SK-N-SH treated with all-trans-retinoic acid at 6 μM for 48 hours (cell line): ENCODE data around the gene CCL23.

Source experiments
- CSDC2 ChIP-seq: fragments of 250-450 bp; sonication (Bioruptor Pico); IDR thresholded peaks from 2 replicates; pipeline ENCODE4 v1.5.0; 2020; ENCODE audit warnings: mild to moderate bottlenecking, moderate library complexity
- GLIS3 ChIP-seq: fragments of 250-450 bp; sonication (Bioruptor Pico); IDR thresholded peaks from 2 replicates; pipeline ENCODE4 v1.5.0; 2020; ENCODE audit warnings: mild to moderate bottlenecking, moderate library complexity
- OSR1 ChIP-seq: fragments of 250-450 bp; sonication (Bioruptor Pico); IDR thresholded peaks from 2 replicates; pipeline ENCODE4 v1.8.0; 2022; ENCODE audit warnings: moderate library complexity, mild to moderate bottlenecking, inconsistent platforms
- PATZ1 ChIP-seq: fragments of 250-450 bp; sonication (Bioruptor Pico); IDR thresholded peaks from 2 replicates; pipeline ENCODE4 v1.8.0; 2020; ENCODE audit warnings: mild to moderate bottlenecking, moderate library complexity, borderline replicate concordance
- RARB ChIP-seq: fragments of 250-450 bp; sonication (Bioruptor Pico); IDR thresholded peaks from 2 replicates; pipeline ENCODE4 v1.8.0; 2021; ENCODE audit warnings: mild to moderate bottlenecking, moderate library complexity
- SNAI2 ChIP-seq: fragments of 250-450 bp; sonication (Bioruptor Pico); IDR thresholded peaks from 2 replicates; pipeline ENCODE4 v1.5.0; 2020; ENCODE audit warnings: mild to moderate bottlenecking, moderate library complexity
- TSHZ2 ChIP-seq: fragments of 250-450 bp; sonication (Bioruptor Pico); IDR thresholded peaks from 2 replicates; pipeline ENCODE4 v1.5.0; 2020; ENCODE audit warnings: mild to moderate bottlenecking, moderate library complexity
- ZNF565 ChIP-seq: fragments of 450-650 bp; formaldehyde crosslinking; conservative IDR thresholded peaks from 2 replicates; pipeline ENCODE4 v1.5.0; 2020; ENCODE audit warnings: low read depth, mild to moderate bottlenecking, moderate library complexity

GRCh38 chr17:36027761-36028160, 10.0 kb upstream of the CCL23 start:
- TF ChIP-seq TSHZ2 (CRISPR knock-in tag), result no peak
- no peak for TF ChIP-seq CSDC2 (CRISPR knock-in tag)
- TF ChIP-seq GLIS3 (CRISPR knock-in tag), result no peak
- TF ChIP-seq PATZ1, result no peak
- TF ChIP-seq OSR1, result no peak
- TF ChIP-seq RARB (CRISPR knock-in tag), result no peak
- no peak for TF ChIP-seq SNAI2 (CRISPR knock-in tag)
- TF ChIP-seq ZNF565 (CRISPR knock-in tag), result no peak
